H1 (cell line): ENCODE results near the gene TRAPPC2. TPM values are rescaled to one million over a fixed set of nuclear protein-coding genes. Genes with fewer than 3 reads are reported as not detected.

ENCODE experiments used
- CTCF ChIA-PET: fragments of 300-600 bp; sonication (Branson Sonifier 250); formaldehyde crosslinking; loops from one replicate; lab custom pipeline; 2021; ENCODE audit not compliant: partially characterized antibody; lab: Charles Lee
- POLR2A ChIA-PET: fragments of 300-600 bp; sonication (Branson Sonifier 250); formaldehyde crosslinking; loops from one replicate; lab custom pipeline; 2021; ENCODE audit warnings: inconsistent platforms; ENCODE audit not compliant: partially characterized antibody; lab: Charles Lee
- DNase-seq, 2 experiments: peaks; one replicate each; pipeline versions ENCODE4 v3.0.0 to v3.0.0-alpha.2; 2010 to 2022; ENCODE audit warnings: low spot score in 2 of 2, low read depth in 1 of 2, mixed read lengths in 1 of 2
- FAIRE-seq: peaks from 2 replicates; lab custom pipeline; 2011; peaks lifted over from hg19 to GRCh38; lab: Jason Lieb, UNC
- H2AFZ ChIP-seq: 2 replicates; pipeline ENCODE4 v1.8.1; 2012; ENCODE audit warnings: low read length, inconsistent platforms
- H2AK5ac ChIP-seq: 2 replicates; pipeline ENCODE4 v1.6.1; 2013; ENCODE audit warnings: low read depth, low read length
- H2BK120ac ChIP-seq: replicated peaks from 2 replicates; pipeline ENCODE3; 2013; ENCODE audit warnings: low read depth, low read length, inconsistent platforms
- H2BK12ac ChIP-seq: 2 replicates; pipeline ENCODE4 v1.6.1; 2013; ENCODE audit warnings: low read depth, low read length
- H2BK15ac ChIP-seq: 2 replicates; pipeline ENCODE4 v1.6.1; 2013; ENCODE audit warnings: low read length
- H2BK20ac ChIP-seq: 2 replicates; pipeline ENCODE4 v1.6.1; 2013; ENCODE audit warnings: low read length
- H2BK5ac ChIP-seq: 2 replicates; pipeline ENCODE4 v1.6.1; 2013; ENCODE audit warnings: low read depth, low read length
- H3K14ac ChIP-seq: 2 replicates; pipeline ENCODE4 v1.6.1; 2013; ENCODE audit warnings: inconsistent platforms; ENCODE audit not compliant: insufficient read length
- H3K18ac ChIP-seq: 2 replicates; pipeline ENCODE4 v1.6.1; 2013; ENCODE audit warnings: low read length; ENCODE audit errors: extremely low read depth
- H3K23ac ChIP-seq: 2 replicates; pipeline ENCODE4 v1.6.1; 2013; ENCODE audit warnings: inconsistent platforms; ENCODE audit not compliant: insufficient read length
- H3K23me2 ChIP-seq: 2 replicates; pipeline ENCODE4 v1.6.1; 2013; ENCODE audit warnings: low read depth, low read length
- H3K27ac ChIP-seq: 2 replicates; pipeline ENCODE4 v1.6.1; 2011; ENCODE audit warnings: low read depth, low read length, inconsistent platforms
- H3K27me3 ChIP-seq, 4 experiments: replicated peaks in 1 of 4; 1 replicate in 1 of 4; 2 replicates in 3 of 4; pipeline versions ENCODE4 v1.6.1 to v1.8.1; 2011 to 2013; ENCODE audit warnings: low read length in 3 of 4, mild to moderate bottlenecking in 3 of 4, inconsistent platforms in 2 of 4, mixed read lengths in 2 of 4, moderate library complexity in 1 of 4; ENCODE audit not compliant: control insufficient read depth in 3 of 4, insufficient read depth in 3 of 4; ENCODE audit errors: extremely low read depth in 1 of 4
- H3K36me3 ChIP-seq, 4 experiments: 2 replicates each; pipeline versions ENCODE4 v1.6.1 to v1.8.1; 2011 to 2013; ENCODE audit warnings: mild to moderate bottlenecking in 4 of 4, low read length in 3 of 4, moderate library complexity in 2 of 4, control low read depth in 1 of 4, inconsistent platforms in 1 of 4; ENCODE audit not compliant: insufficient read depth in 4 of 4, control insufficient read depth in 2 of 4
- H3K4ac ChIP-seq: replicated peaks from 2 replicates; pipeline ENCODE3; 2013; ENCODE audit warnings: low read length, low read depth, mixed read lengths, inconsistent platforms; ENCODE audit not compliant: insufficient read length
- H3K4me1 ChIP-seq, 4 experiments: replicated peaks in 1 of 4; 1 replicate in 1 of 4; 2 replicates in 3 of 4; pipeline versions ENCODE4 v1.6.1 to v1.8.1; 2011 to 2013; ENCODE audit warnings: low read length in 3 of 4, inconsistent platforms in 2 of 4, mixed read lengths in 1 of 4; ENCODE audit not compliant: insufficient read depth in 4 of 4, control insufficient read depth in 3 of 4
- H3K4me2 ChIP-seq, 2 experiments: 2 replicates each; pipeline versions ENCODE4 v1.6.1 to v1.8.1; 2011 to 2013; ENCODE audit warnings: low read depth in 2 of 2, low read length in 2 of 2, control low read depth in 1 of 2, inconsistent platforms in 1 of 2, mild to moderate bottlenecking in 1 of 2; ENCODE audit not compliant: insufficient read depth in 1 of 2
- H3K4me3 ChIP-seq, 4 experiments: fragments of 200-600, 300-600 bp in 1 of 4; sonication (generic), shearing (Covaris generic), sonication (Bioruptor Twin) in 1 of 4; 2 replicates each; pipeline versions ENCODE4 v1.5.1 to v1.8.1; 2011 to 2016; ENCODE audit warnings: low read length in 4 of 4, low read depth in 3 of 4, control low read depth in 2 of 4, inconsistent platforms in 2 of 4, mild to moderate bottlenecking in 2 of 4, mixed read lengths in 1 of 4, moderate library complexity in 1 of 4; ENCODE audit not compliant: insufficient read depth in 2 of 4; ENCODE audit errors: extremely low read depth in 1 of 4
- H3K56ac ChIP-seq: replicated peaks from 2 replicates; pipeline ENCODE3; 2013; ENCODE audit warnings: low read depth, mild to moderate bottlenecking, mixed read lengths, low read length, inconsistent platforms; ENCODE audit not compliant: insufficient read length
- H3K79me1 ChIP-seq: 2 replicates; pipeline ENCODE4 v1.6.1; 2013; ENCODE audit warnings: low read depth, low read length, control low read depth
- H3K79me2 ChIP-seq, 2 experiments: 2 replicates each; pipeline versions ENCODE4 v1.6.1 to v1.8.1; 2012 to 2013; ENCODE audit warnings: low read length in 2 of 2, mild to moderate bottlenecking in 2 of 2, inconsistent platforms in 1 of 2; ENCODE audit not compliant: insufficient read depth in 2 of 2, control insufficient read depth in 1 of 2
- H3K9ac ChIP-seq, 4 experiments: replicated peaks in 1 of 4; 1 replicate in 1 of 4; 2 replicates in 3 of 4; pipeline versions ENCODE4 v1.6.1 to v1.8.1; 2011 to 2013; ENCODE audit warnings: low read depth in 3 of 4, low read length in 3 of 4, control low read depth in 2 of 4, mild to moderate bottlenecking in 2 of 4, moderate library complexity in 2 of 4, inconsistent platforms in 1 of 4; ENCODE audit errors: extremely low read depth in 1 of 4
- H3K9me3 ChIP-seq, 2 experiments: 2 replicates each; pipeline versions ENCODE4 v1.6.1 to v1.8.1; 2012 to 2013; ENCODE audit warnings: mild to moderate bottlenecking in 2 of 2, moderate library complexity in 2 of 2, control low read depth in 1 of 2, inconsistent platforms in 1 of 2, low read depth in 1 of 2, low read length in 1 of 2, mixed read lengths in 1 of 2; ENCODE audit not compliant: insufficient read depth in 2 of 2
- H4K20me1 ChIP-seq, 2 experiments: replicated peaks in 1 of 2; 2 replicates each; pipeline versions ENCODE3 to v1.8.1; 2011 to 2013; ENCODE audit warnings: inconsistent platforms in 2 of 2, low read length in 2 of 2, mild to moderate bottlenecking in 1 of 2; ENCODE audit not compliant: insufficient read depth in 2 of 2, control insufficient read depth in 1 of 2
- H4K5ac ChIP-seq: 2 replicates; pipeline ENCODE4 v1.6.1; 2013; ENCODE audit warnings: low read length, low read depth, mixed read lengths, inconsistent platforms; ENCODE audit not compliant: insufficient read length
- H4K8ac ChIP-seq: 2 replicates; pipeline ENCODE4 v1.8.0; 2013; ENCODE audit warnings: mild to moderate bottlenecking, moderate library complexity, low read length, inconsistent platforms; ENCODE audit not compliant: insufficient read depth; ENCODE audit errors: extremely low read depth
- H4K91ac ChIP-seq: replicated peaks from 2 replicates; pipeline ENCODE3; 2013; ENCODE audit warnings: low read length, mixed read lengths, inconsistent platforms; ENCODE audit not compliant: insufficient read length
- CREB1 ChIP-seq: IDR thresholded peaks from 2 replicates; pipeline ENCODE4 v1.6.1; 2012; ENCODE audit warnings: inconsistent platforms
- HDAC6 ChIP-seq: IDR thresholded peaks from one replicate; pipeline ENCODE4 v1.7.1; 2012; ENCODE audit warnings: low read depth, mild to moderate bottlenecking, inconsistent platforms, low read length, moderate library complexity
- JUN ChIP-seq: IDR thresholded peaks from 2 replicates; pipeline ENCODE4 v1.6.1; 2011; ENCODE audit warnings: low read depth, mild to moderate bottlenecking, improper control_type of control experiment, low read length
- KDM4A ChIP-seq: IDR thresholded peaks from one replicate; pipeline ENCODE4 v1.7.1; 2012; ENCODE audit warnings: low read depth, mild to moderate bottlenecking, moderate library complexity, low read length, inconsistent platforms; ENCODE audit not compliant: severe bottlenecking
- NRF1 ChIP-seq: IDR thresholded peaks from 2 replicates; pipeline ENCODE4 v1.6.1; 2011; ENCODE audit warnings: mild to moderate bottlenecking, low read depth, low read length, improper control_type of control experiment
- POLR2AphosphoS5 ChIP-seq: IDR thresholded peaks from 2 replicates; pipeline ENCODE4 v1.6.1; 2011; ENCODE audit warnings: low read depth, low read length
- RAD21 ChIP-seq, 2 experiments: IDR thresholded peaks in 1 of 2; conservative IDR thresholded peaks in 1 of 2; 2 replicates each; pipeline ENCODE4 v1.6.1; 2011; ENCODE audit warnings: low read depth in 2 of 2, low read length in 2 of 2, improper control_type of control experiment in 1 of 2, inconsistent platforms in 1 of 2, mild to moderate bottlenecking in 1 of 2, moderate library complexity in 1 of 2
- TAF1 ChIP-seq: IDR thresholded peaks from 2 replicates; pipeline ENCODE4 v1.6.1; 2011; ENCODE audit warnings: mild to moderate bottlenecking, low read depth, low read length
- TBP ChIP-seq: IDR thresholded peaks from 2 replicates; pipeline ENCODE4 v1.6.1; 2011; ENCODE audit warnings: low read depth, low read length, improper control_type of control experiment
- WGBS, 2 experiments: shearing (Covaris generic) in 1 of 2; methylation state at CpG; one replicate each; pipeline versions ENCODE4 v1.1.6 to v1.1.7; 2013 to 2015; ENCODE audit warnings: low lambda C conversion rate in 2 of 2, mixed read lengths in 2 of 2, inconsistent platforms in 1 of 2, low coverage in 1 of 2, missing lambda C conversion rate in 1 of 2; ENCODE audit not compliant: insufficient replicate concordance in 2 of 2, insufficient coverage in 1 of 2, insufficient read length in 1 of 2; ENCODE audit errors: extremely low coverage in 1 of 2, missing lambda C conversion rate in 1 of 2; 5-methylcytosine and 5-hydroxymethylcytosine counted together
- polyA plus RNA-seq, 7 experiments: library from polyadenylated mRNA; depleted of rRNA in 3 of 7; stranded (reverse) in 5 of 7; unstranded in 2 of 7; fragments of >200 nt in 5 of 7; fragments of 200-250 nt in 2 of 7; gene quantifications; 1 replicate in 5 of 7; 2 replicates in 1 of 7; 4 replicates in 1 of 7; pipeline versions ENCODE4 v1.2.1 to v1.2.3, GENCODE V29; 2011 to 2013; ENCODE audit warnings: missing spikeins in 2 of 7, mixed read lengths in 2 of 7
- total RNA-seq: library from RNA; stranded (reverse); fragmentation: NEBNext Ultra II Directional; extraction: Animal tissue kit (Norgen Biotek cat#: 25700); gene quantifications from 2 replicates; pipeline ENCODE4 v1.2.1, GENCODE V29; 2021

The TRAPPC2 gene
- total and polyA plus RNA-seq, 2 of the 8 experiments (the other 6 are each of a cell fraction or from before 2014, with no cell fraction given), result 6.7 to 10.8 TPM

DNA sequence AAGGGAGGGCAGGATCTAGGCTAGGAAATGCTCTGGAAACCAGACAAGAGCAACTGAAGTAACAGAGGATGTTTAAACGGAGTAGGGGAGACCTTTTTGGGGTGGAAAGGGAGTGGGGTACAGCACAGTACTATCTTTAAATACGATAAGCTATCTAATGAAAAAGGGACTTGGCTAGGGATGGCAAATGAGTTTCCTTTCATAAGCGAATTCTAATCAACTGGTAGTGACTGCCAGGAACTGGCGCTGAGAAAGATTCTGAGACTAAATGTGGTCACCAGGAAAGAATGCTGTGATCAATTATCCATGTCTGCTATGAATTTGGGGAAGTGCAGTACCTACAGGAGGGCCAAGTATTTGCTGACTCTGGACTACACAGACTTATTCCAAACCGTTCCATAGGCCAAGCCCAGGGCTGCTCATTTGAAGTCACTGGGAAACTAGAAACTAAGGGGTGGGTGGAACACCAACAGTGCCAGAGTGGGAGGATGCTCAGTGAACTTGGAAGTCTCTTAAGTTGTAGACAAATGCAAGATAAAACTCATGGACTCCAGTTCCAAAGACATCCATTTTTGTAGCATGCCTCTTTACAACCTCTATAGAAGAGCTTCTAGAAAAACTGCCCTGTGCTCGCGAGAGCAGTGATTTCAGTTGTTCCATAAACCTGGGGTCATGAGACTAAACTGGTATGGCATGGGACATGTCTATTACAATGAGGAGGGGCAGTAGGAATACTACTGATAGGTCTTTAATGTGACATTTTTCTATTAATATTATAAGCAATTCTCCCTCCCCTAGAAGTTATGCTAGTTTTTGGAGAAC lies 2.0 kb downstream of the TRAPPC2 start:
- no peaks in the 10 kb centered on the region for H3K4me1 ChIP-seq
- H3K4me3 ChIP-seq, result no peak overlapping the region

More for the DNA sequence above, 2.0 kb downstream of the TRAPPC2 start:
- Histone ChIP-seq H3K27me3 (no peaks in the 10 kb centered on the region), H3K14ac (no peak overlapping the region), H2BK5ac (no peak overlapping the region), H2BK12ac (no peak overlapping the region), H4K8ac (no peak overlapping the region), H3K9ac (no peak overlapping the region), H3K9me3 (no peaks in the 10 kb centered on the region), H4K20me1 (no peaks in the 10 kb centered on the region), H3K4ac (no peak overlapping the region), H4K91ac (no peak overlapping the region), H3K23ac (no peak overlapping the region), H2BK120ac (no peak overlapping the region), H2AFZ (no peak overlapping the region), H3K23me2 (no peaks in the 10 kb centered on the region), H3K79me1 (0 out of 2 replicates have a peak, but pooled peaks cover 3% of the 10 kb centered on the region), H3K4me2 (no peak overlapping the region; a peak in 1 of 4 replicates), H4K5ac (no peak overlapping the region), H3K36me3 (peaks cover 0 to 17% (median under 1%) of the 10 kb centered on the region in 4 experiments; a peak in 2 of 8 replicates), H3K27ac (no peak overlapping the region), H2BK20ac (no peak overlapping the region), H3K18ac (no peak overlapping the region), H2AK5ac (no peak overlapping the region), H3K79me2 (peaks cover 0 to 42% of the 10 kb centered on the region in 2 experiments; a peak in 3 of 4 replicates), H2BK15ac (no peak overlapping the region), H3K56ac (no peak overlapping the region)
- FAIRE-seq (no peak), DNase-seq (no peak)
- no peak for TF ChIP-seq TBP
- TF ChIP-seq NRF1, result no peak
- TF ChIP-seq HDAC6, result no peak
- TF ChIP-seq JUN, result no peak
- TF ChIP-seq RAD21 (IDR thresholded peaks at IDR 0.05 in 1 of 2, conservative IDR thresholded peaks at IDR 0.05 in 1 of 2; ENCODE audit: low read depth in 2 of 2, low read length in 2 of 2), result no peak
- no peak for TF ChIP-seq CREB1
- TF ChIP-seq TAF1, result no peak
- TF ChIP-seq KDM4A, result no peak
- no peak for TF ChIP-seq POLR2AphosphoS5
- POLR2A ChIA-PET, result interaction anchor here (0.6 kb wide), 1 partner anchor 171 kb away, joined by 3 read pairs; no protein-coding TSS in a partner anchor
- CTCF ChIA-PET, result interaction anchor here (1.2 kb wide), 1 partner anchor 16 kb away, joined by 3 read pairs; no protein-coding TSS in a partner anchor
- WGBS, 2 experiments, result 89% methylated on average over 7 of the region's 7 CpGs; no CpG with 5 or more reads in 1 of the 2 experiments
